CD14-positive monocyte (primary cell): Measurements from ENCODE around the gene SAMD14. TPM values are rescaled to one million over a fixed set of nuclear protein-coding genes. Genes with fewer than 3 reads are reported as not detected.
A peak's percentile ranks its signal among the peaks of the same experiment; 100 is the strongest.

Experiments used
- DNase-seq, 3 donors: peaks; one replicate each; pipeline ENCODE4 v3.0.0-alpha.2; 2011 to 2022
- H2AFZ ChIP-seq: 2 replicates; pipeline ENCODE4 v1.6.0; 2012; ENCODE audit warnings: mild to moderate bottlenecking, low read depth, low read length, inconsistent platforms; ENCODE audit not compliant: insufficient read depth, poor library complexity, severe bottlenecking
- H3K27ac ChIP-seq, 2 donors: 1 replicate in 1 of 2; 2 replicates in 1 of 2; pipeline ENCODE4 v1.5.1; 2012 to 2013; ENCODE audit warnings: low read length in 2 of 2, control low read depth in 1 of 2, inconsistent platforms in 1 of 2, low read depth in 1 of 2, mild to moderate bottlenecking in 1 of 2
- H3K27me3 ChIP-seq, 2 donors: one replicate each; pipeline versions ENCODE4 v1.6.0 to v1.6.1; 2011 to 2013; ENCODE audit warnings: low read length in 2 of 2; ENCODE audit not compliant: control insufficient read depth in 2 of 2, insufficient read depth in 2 of 2
- H3K36me3 ChIP-seq, 2 donors: replicated peaks in 1 of 2; 1 replicate in 1 of 2; 2 replicates in 1 of 2; pipeline versions ENCODE4 v1.5.1 to v1.6.1; 2012 to 2013; ENCODE audit warnings: low read length in 2 of 2, control low read depth in 1 of 2, inconsistent platforms in 1 of 2, mild to moderate bottlenecking in 1 of 2; ENCODE audit not compliant: insufficient read depth in 2 of 2, control insufficient read depth in 1 of 2
- H3K4me1 ChIP-seq, 2 donors: 1 replicate in 1 of 2; 2 replicates in 1 of 2; pipeline versions ENCODE4 v1.5.1 to v1.6.1; 2012 to 2013; ENCODE audit warnings: low read length in 2 of 2, control low read depth in 1 of 2, inconsistent platforms in 1 of 2, mild to moderate bottlenecking in 1 of 2, moderate library complexity in 1 of 2; ENCODE audit not compliant: insufficient read depth in 2 of 2, control insufficient read depth in 1 of 2
- H3K4me2 ChIP-seq: replicated peaks from 2 replicates; pipeline ENCODE3; 2012; ENCODE audit warnings: low read length, moderate library complexity, mild to moderate bottlenecking; ENCODE audit not compliant: poor library complexity, severe bottlenecking; ENCODE audit errors: extremely low read depth
- H3K4me3 ChIP-seq, 3 experiments: fragments of 200-600 bp in 1 of 3; sonication (generic) in 1 of 3; replicated peaks in 1 of 3; 1 replicate in 2 of 3; 2 replicates in 1 of 3; pipeline ENCODE4 v1.5.1; 2011 to 2013; ENCODE audit warnings: low read length in 3 of 3, mild to moderate bottlenecking in 3 of 3, control low read depth in 2 of 3, low read depth in 2 of 3, inconsistent platforms in 1 of 3, moderate library complexity in 1 of 3
- H3K79me2 ChIP-seq: 2 replicates; pipeline ENCODE4 v1.6.0; 2012; ENCODE audit warnings: mild to moderate bottlenecking, control low read depth, inconsistent platforms, low read length, moderate library complexity; ENCODE audit not compliant: insufficient read depth
- H3K9ac ChIP-seq: 2 replicates; pipeline ENCODE4 v1.6.0; 2017; ENCODE audit warnings: low read length, mild to moderate bottlenecking; ENCODE audit not compliant: insufficient read depth, poor library complexity, severe bottlenecking
- H3K9me3 ChIP-seq, 2 donors: replicated peaks in 1 of 2; 1 replicate in 1 of 2; 2 replicates in 1 of 2; pipeline versions ENCODE4 v1.5.1 to v1.6.1; 2012 to 2013; ENCODE audit warnings: low read length in 2 of 2, control low read depth in 1 of 2; ENCODE audit not compliant: control insufficient read depth in 1 of 2, insufficient read depth in 1 of 2
- H4K20me1 ChIP-seq: 2 replicates; pipeline ENCODE4 v1.6.0; 2012; ENCODE audit warnings: mild to moderate bottlenecking, low read length, control low read depth, moderate library complexity; ENCODE audit not compliant: insufficient read depth
- H3K27ac Mint-ChIP-seq, 7 donors: one replicate each; pipeline ENCODE4 v1.8.0; 2020; ENCODE audit warnings: mild to moderate bottlenecking in 7 of 7, mixed read lengths in 7 of 7, moderate library complexity in 6 of 7, inconsistent platforms in 2 of 7
- H3K27me3 Mint-ChIP-seq, 3 donors: one replicate each; pipeline ENCODE4 v1.8.0; 2021 to 2022; ENCODE audit warnings: low read depth in 3 of 3, mild to moderate bottlenecking in 3 of 3, mixed read lengths in 3 of 3, moderate library complexity in 3 of 3, inconsistent platforms in 1 of 3
- H3K36me3 Mint-ChIP-seq, 2 donors: one replicate each; pipeline ENCODE4 v1.8.0; 2020; ENCODE audit warnings: mixed read lengths in 2 of 2, inconsistent platforms in 1 of 2, mild to moderate bottlenecking in 1 of 2
- H3K4me1 Mint-ChIP-seq: one replicate; pipeline ENCODE4 v1.8.0; 2020; ENCODE audit warnings: mild to moderate bottlenecking, mixed read lengths
- H3K4me3 Mint-ChIP-seq, 2 donors: one replicate each; pipeline ENCODE4 v1.8.0; 2020; ENCODE audit warnings: mild to moderate bottlenecking in 2 of 2, mixed read lengths in 2 of 2, moderate library complexity in 1 of 2
- H3K9me3 Mint-ChIP-seq, 7 donors: one replicate each; pipeline ENCODE4 v1.8.0; 2020 to 2022; ENCODE audit warnings: mixed read lengths in 7 of 7, mild to moderate bottlenecking in 6 of 7, moderate library complexity in 6 of 7, inconsistent platforms in 2 of 7
- CTCF ChIP-seq: fragments of 200-600 bp; IDR thresholded peaks from one replicate; pipeline ENCODE4 v1.8.0; 2022; ENCODE audit warnings: antibody characterized with exemption, mild to moderate bottlenecking
- WGBS: methylation state at CpG from one replicate; pipeline ENCODE4 v1.1.5; 2013; ENCODE audit warnings: missing lambda C conversion rate; ENCODE audit not compliant: insufficient coverage; 5-methylcytosine and 5-hydroxymethylcytosine counted together
- intact Hi-C, 2 donors: fragments of 100-400 bp; cut with micrococcal nuclease; formaldehyde crosslinking; loops; one replicate each; pipeline versions ENCODE4 v1.15.0 to v1.15.1; 2023
- polyA plus RNA-seq, 3 donors: library from polyadenylated mRNA; depleted of rRNA in 1 of 3; unstranded in 2 of 3; stranded (reverse) in 1 of 3; fragments of 300-500 nt in 2 of 3; fragments of >200 nt in 1 of 3; fragmentation: Illumina TruSeq in 2 of 3; gene quantifications; 1 replicate in 2 of 3; 2 replicates in 1 of 3; pipeline ENCODE4 v1.2.3, GENCODE V29; 2012 to 2021

The SAMD14 gene
- polyA plus RNA-seq, 3 donors = 0.09 TPM; not detected in 2

- TF ChIP-seq CTCF = no peak
Observed at GRCh38 chr17:50095626-50096037, 34.3 kb downstream of the SAMD14 start.

GRCh38 chr17:50094753-50095619 is 35.0 kb downstream of the SAMD14 start, which contains the start of gene PDK2:
PDK2 (plus strand) TSS chr17:50095351; CDS start chr17:50095436, 85 bp downstream.
- Mint-ChIP-seq H3K27me3 (peaks cover 4 to 9% (median 4%) of the 10 kb centered on the region in 3 donors), H3K4me1 (peaks cover 24% of the 10 kb centered on the region), H3K27ac (peak within 1 kb of the TSS; percentile 82 to 93 (median 89)), H3K9me3 (no peaks in the 10 kb centered on the region), H3K4me3 (peak within 1 kb of the TSS; percentile 93 to 99), H3K36me3 (peaks cover 14 to 22% of the 10 kb centered on the region in 2 donors)
- Histone ChIP-seq H3K4me1 (peaks cover 16 to 23% of the 10 kb centered on the region in 2 donors), H3K4me2 (peak within 1 kb of the TSS; percentile 100), H3K4me3 (peak within 1 kb of the TSS; percentile 80 to 89 (median 88)), H2AFZ (peak within 1 kb of the TSS; percentile 95), H3K36me3 (peaks cover 14 to 15% of the 10 kb centered on the region in 2 donors), H3K27ac (peak within 1 kb of the TSS; percentile 41 to 70), H3K27me3 (no peaks in the 10 kb centered on the region), H3K9ac (peak within 1 kb of the TSS; percentile 54), H3K9me3 (no peaks in the 10 kb centered on the region), H4K20me1 (no peaks in the 10 kb centered on the region), H3K79me2 (peaks cover 7% of the 10 kb centered on the region)
- DNase-seq = peak; percentile 93 to 94 (median 93)
- no peak for TF ChIP-seq CTCF
- intact Hi-C loops = loop anchor here in 1 of 2 donors (1.0 kb wide), 1 partner anchor 53 kb away; no protein-coding TSS in a partner anchor
- under 1% methylated on average over 66 of the region's 68 CpGs for WGBS

More at GRCh38 chr17:50095626-50096037, 34.3 kb downstream of the SAMD14 start:
- Histone ChIP-seq H3K4me2 (peak overlapping the region; percentile 100), H3K36me3 (peaks cover 14 to 15% of the 10 kb centered on the region in 2 donors), H3K4me3 (peak overlapping the region; percentile 66 to 89 (median 80)), H3K79me2 (peaks cover 7% of the 10 kb centered on the region), H2AFZ (peak overlapping the region; percentile 95), H3K27ac (peak overlapping the region in 1 of 2 donors; percentile 69), H3K9ac (peak overlapping the region; percentile 54), H3K27me3 (no peaks in the 10 kb centered on the region), H3K4me1 (peaks cover 16 to 23% of the 10 kb centered on the region in 2 donors), H4K20me1 (no peaks in the 10 kb centered on the region), H3K9me3 (no peaks in the 10 kb centered on the region)
- intact Hi-C loops = loop anchor here in 1 of 2 donors (1.0 kb wide), 1 partner anchor 53 kb away; no protein-coding TSS in a partner anchor
- no peak for DNase-seq
- Mint-ChIP-seq H3K4me1 (peaks cover 24% of the 10 kb centered on the region), H3K36me3 (peaks cover 19 to 26% of the 10 kb centered on the region in 2 donors), H3K9me3 (no peaks in the 10 kb centered on the region), H3K4me3 (peak overlapping the region; percentile 93 to 99), H3K27me3 (peaks cover 4 to 9% (median 4%) of the 10 kb centered on the region in 3 donors), H3K27ac (peak overlapping the region; percentile 50 to 91 (median 82))
- 0% methylated on average over 9 of the region's 12 CpGs for WGBS
